GM18909 (cell line): ENCODE data around the gene EPC2.
"Not testable (repeated sequence)": the region's sequence is repeated elsewhere in the genome, so short reads cannot be mapped to it uniquely, and the experiment has no call there.

Experiments
- ATAC-seq: cut with Tn5 transposase; IDR thresholded peaks from one replicate; pipeline ENCODE4 v1.9.1; 2021; ENCODE audit warnings: mild to moderate bottlenecking; ENCODE audit not compliant: unreplicated experiment, poor library complexity

EPC2 gene

DNA sequence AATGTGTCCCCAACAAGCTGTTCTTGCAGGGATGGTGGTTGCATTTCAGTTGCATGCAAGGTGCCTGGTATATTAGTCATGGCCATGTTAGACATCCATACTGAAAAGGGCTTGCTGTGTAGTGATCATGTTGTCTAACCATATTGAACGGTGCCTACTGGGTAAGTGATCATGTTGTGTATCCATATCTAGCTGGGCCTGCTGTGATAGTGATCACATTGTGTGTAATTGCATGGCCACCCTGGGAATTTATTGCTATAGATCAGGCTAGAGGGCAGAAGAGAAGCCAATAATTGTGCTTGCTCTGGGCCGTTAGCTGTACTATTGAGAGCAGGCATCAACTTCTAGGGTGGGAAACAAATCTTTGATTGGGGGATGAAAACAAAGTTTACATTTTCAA, 9.8 kb upstream of the EPC2 start:
- no peak for ATAC-seq

DNA sequence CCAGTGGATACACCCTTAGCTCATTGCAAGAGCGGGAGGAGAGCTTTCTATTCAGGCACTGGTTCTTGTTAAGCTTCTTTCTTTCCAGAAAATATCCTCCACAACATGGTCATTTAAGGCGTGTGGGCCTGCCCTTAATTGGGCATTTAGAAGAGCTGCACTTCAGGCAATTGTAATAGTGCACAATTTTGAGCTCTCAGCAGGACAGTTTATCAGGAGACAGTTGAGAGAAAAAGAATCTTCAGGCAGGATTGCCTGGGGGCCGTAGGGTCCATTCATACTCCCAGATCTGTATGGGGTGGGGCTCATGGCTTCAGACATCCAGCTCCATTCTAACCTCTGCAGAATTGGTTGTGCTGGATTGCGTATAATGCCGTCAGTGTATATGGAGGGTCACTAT, 6.0 kb upstream of the EPC2 start:
- ATAC-seq: no peak

DNA sequence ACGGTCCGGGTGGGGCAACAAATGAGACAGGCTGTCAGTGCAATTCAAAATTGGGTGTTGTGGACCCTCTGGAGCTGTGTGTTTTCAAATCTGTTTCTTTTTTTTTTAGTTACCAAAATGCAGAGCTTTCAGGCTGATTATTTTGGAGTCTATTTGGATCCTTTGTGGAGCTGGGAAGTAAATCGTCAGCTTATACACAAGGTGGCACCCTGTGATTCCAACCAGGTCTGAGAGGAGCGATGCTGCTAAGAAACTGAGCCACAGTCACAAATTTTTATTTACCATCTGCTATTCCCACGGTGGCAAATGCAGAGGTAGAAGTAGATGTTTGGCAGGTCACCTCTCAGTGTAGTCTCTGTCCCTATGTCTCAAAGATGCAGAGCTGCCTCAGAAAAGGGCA, 3.8 kb upstream of the EPC2 start:
- ATAC-seq: no peak

DNA sequence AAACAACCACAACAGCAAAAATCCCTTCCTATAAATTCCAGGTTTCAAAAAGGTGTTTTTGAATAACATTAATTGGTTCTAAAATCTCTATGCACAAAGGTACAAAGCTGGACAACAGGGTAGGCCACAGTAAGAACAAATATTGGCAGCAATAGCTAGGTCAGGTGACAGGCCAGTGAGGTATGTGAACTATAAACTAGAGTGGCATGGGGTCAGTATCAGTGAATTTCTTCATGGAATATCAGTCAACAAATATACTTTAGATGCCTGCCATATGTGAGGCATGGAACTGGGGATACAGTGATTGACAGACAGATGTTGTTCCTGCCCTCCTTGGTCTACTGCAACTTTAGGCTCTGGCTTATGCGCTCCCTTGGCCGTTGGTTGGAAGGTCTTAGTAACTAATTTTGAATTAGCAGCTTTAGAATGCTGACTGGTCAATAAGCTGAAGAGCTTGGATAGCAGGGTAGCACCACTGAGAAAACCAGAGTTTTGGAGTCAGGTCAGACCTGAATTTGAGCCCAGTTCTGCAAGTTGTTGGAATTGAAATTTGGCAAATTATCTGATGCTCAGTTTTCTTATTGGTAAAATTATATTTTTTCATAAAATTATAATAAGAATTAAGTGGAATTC, 2.3 kb upstream of the EPC2 start:
- ATAC-seq: no peak

DNA sequence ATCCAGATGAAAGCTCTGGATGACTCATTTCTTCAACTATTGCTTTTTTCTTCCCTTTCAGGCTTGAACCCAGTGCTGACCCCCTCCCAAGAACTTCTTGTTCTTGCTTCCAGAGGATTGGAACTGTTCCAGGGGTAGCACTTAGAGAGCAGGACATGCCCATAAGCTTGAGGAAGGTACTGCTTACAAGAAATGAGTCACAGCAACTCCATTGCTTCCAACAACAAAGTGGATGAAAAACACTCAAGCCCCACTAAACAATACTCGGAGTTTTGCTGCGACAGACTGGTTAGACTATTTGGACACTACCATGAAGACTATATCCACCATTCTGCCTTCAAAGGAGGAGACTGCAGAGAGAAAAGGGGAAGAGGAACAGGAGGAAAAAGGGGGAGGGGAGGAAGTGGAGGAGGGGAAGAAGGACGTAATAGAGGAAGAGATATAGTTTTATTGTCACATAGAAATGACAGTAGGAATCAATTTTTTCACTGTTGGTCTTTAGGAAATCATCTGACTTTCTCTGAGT, 1.6 kb upstream of the EPC2 start:
- ATAC-seq: no peak

DNA sequence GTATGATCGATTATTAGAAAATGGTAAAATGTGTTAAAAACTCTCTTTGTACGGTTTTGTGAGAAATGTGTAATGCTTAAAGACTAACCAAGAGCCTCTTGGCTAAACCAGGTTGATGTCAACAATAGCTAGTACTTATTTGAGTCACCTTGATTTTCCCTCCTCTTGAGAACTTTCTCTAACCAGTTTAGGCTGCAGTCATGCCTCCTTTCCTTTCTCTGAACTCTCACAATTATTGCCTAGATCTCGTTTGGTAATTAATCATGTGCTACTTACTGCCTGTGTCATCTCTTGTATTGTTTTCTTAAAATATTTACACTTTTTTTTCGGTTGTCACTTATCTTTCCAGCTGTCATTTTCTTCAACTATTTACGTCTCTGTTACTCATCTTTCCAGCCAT, 1.1 kb upstream of the EPC2 start:
- ATAC-seq: peak; percentile 26

DNA sequence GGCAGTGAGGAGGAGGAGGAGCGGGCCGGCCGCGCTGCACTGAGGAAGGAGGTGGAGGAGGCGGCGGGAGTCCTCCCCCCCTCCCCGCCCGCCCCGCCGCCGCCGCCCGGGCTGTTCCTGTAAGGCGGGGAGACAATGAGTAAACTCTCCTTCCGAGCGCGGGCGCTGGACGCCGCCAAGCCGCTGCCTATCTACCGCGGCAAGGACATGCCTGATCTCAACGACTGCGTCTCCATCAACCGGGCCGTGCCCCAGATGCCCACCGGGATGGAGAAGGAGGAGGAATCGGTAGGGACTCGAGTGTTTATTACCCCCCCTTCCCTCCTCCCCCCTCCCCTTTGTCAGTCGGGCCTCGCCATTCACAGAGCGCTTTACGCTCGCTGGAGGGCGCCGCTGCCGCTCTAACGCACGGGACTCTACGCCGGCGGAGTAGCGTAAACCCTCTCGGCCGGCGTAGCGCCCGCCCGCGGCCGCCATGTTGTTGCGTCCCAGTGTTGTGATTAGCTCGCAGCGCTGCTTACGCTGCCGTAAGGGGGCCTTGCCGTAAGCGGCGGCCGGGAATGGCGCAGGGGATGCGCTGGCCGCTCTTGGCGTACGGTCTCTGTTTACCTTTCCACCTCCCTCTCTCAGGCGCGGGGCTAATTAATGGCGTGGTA, 460 bp downstream of the EPC2 start:
- peak; percentile 56 for ATAC-seq

DNA sequence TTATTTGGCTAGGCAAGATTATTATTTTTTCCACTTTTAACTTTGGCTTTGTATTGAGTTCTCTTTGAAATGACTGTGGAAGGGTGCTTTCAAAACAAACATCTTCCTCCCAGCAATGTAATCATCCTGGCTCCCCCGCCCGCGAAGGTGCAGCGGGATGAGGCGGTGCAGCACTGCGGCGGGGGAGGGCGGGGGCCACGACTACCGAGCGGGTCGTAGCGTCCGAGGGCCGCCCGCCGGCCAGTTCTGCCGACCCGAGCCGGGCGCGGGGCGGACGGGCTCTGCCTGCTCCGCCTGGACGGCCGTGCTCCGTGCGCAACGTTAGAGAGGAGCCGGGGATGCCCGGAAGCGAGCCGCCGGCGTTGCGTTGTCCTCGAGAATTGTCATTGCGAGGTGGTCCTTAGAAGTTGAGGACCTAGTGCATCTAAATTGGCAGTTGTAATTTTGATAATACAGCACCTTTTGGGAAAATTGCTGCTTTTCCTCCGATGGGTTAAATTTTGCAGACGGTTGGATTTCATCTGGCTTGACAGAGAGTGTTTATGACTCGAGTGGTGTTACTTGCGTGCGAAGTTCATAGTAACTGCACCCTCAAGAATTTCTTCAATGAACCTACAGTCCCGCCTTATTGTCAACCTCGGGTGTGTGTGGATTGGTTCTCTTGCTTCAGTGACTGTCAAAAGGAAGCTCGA, 1.1 kb downstream of the EPC2 start:
- peak; percentile 47 for ATAC-seq

DNA sequence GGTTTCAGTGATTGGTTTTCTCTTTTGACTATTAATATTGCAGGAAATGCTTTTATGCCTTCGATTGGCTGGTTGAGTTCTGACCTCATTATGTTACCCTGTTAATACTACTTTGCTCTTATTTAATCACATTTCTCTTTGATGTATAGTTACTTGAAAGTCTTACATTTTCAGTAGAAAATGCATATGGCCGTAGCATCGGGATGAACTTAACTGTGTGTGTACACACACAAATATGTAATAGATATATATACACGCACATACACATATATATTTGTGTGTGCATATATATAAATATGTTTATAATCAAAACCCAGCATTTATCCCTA, 1.6 kb downstream of the EPC2 start:
- no peak for ATAC-seq

DNA sequence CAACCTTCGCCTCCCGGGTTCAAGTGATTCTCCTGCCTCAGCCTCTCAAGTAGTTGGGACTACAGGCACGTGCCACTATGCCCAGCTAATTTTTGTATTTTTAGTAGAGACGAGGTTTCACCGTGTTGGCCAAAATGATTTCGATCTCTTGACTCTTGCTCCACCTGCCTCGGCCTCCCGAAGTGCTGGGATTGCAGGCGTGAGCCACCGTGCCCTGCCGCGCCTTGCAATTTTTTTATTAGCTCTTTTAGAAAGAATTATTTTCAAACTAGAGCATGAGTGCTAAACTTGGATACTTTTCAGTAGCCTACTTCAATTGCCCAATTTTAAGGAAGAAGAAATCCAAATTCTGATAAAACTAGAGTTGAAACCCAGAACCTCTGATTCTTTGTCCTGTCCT, 3.2 kb downstream of the EPC2 start:
- not testable (repeated sequence) for ATAC-seq

DNA sequence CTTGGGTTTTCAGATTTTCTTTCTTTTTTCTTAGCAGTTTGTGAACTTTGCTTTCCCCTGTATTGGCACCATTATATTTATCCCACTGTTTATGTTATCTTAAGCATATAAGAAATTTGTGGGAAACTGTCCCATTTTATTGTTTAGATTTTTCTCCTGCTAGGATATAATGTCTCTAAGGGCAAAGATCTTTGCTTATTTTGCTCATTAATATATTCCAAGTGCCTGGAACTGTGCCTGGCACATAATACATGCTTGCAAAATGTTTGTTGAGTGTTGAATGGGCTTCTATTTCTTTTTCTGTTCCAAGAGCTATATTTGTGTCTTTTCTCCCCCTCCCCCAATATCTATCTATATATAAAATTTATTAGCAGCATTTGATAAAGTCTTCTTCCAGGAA, 5.4 kb downstream of the EPC2 start:
- no peak for ATAC-seq

DNA sequence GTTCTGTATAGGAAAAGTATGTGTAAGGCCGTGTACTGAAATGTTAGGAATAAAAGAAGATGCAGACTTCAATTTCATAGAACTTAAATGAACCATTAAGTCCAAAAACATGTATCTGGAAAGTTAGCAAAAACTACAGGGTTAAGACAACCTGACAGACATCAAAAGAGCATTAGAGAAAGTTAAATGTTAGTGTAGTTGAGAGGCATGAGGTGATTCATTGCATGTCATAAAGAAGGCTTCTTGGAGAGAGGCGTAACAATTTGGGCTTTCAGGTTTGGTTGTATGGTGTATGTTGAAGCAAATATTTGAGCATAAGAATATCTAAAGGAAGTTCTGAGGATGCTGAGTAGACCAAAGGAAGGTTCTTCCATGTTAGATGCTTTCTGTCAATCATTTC, 6.3 kb downstream of the EPC2 start:
- no peak for ATAC-seq

DNA sequence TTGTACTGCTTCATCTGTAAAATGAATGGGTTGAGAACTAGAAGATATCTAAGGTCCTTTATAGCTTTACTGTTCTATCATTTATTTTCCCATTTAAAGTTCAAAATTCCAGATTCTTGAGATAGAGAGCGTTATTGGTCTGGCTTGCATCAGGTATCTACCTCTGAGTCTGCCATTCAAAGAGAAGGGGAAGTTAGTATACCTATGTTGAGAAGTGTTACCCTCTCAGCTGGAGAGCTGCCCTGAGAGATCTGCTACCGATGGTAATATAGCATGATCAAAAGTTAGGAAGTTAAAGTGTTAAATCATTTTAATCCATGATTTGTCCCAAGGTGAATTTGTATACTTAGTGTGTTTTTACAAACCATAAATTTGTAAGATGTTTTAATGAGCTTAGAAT, 7.4 kb downstream of the EPC2 start:
- no peak for ATAC-seq

DNA sequence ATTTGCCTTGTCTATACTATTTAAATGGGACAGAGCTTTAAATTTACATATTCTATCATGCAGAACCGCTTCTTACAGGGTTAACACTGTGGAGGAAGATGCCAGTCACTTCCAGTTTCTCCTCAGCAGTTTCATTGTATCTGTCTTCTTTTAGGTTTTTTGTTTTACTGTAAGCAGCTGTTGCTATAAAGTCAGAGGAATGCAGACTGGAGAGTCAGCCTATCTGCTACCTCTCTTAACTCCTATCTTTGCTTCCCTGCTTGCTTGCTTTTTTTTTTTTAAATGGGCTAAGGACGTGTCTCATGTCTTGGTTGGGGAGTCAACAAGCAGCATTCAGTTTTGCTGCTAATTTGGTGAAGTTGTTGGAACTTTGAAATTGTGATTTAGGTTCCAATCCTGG, 8.9 kb downstream of the EPC2 start:
- peak; percentile 90 for ATAC-seq

DNA sequence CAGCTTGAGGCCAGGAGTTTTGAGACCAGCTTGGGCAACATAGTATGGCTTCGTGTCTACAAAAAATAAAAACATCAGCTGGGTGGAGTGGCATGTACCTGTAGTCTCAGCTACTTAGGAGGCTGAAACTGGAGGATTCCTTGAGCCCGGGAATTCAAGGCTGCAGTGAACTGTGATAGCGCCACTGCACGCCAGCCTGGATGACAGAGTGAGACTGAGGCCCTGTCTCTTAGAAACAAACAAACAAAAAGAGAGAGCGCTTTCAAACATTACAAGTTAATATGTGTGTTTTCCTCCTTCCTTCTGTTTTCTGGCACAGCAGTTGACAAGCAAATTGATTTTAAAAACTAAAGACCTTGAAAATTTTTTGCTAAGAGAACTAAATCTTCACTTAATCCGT, 9.9 kb downstream of the EPC2 start:
- no peak for ATAC-seq

DNA sequence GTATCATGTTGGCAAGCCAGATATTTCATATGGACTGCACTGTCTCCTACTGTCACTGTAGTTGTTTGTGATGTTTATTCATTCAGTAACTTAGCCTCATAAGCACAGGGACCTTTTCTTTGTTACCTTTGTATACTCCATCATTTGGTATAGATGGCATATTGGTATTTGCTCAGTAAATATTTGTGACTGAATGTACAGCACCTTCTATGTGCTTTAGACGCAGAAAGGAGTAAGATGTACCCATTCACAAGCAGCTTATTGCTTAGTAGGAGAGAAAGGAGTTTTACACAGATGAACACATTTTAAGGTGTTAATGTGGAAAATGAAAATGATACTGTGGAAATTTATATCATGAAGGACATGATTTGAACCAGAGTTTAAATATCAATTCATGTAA, 12.0 kb downstream of the EPC2 start:
- no peak for ATAC-seq

DNA sequence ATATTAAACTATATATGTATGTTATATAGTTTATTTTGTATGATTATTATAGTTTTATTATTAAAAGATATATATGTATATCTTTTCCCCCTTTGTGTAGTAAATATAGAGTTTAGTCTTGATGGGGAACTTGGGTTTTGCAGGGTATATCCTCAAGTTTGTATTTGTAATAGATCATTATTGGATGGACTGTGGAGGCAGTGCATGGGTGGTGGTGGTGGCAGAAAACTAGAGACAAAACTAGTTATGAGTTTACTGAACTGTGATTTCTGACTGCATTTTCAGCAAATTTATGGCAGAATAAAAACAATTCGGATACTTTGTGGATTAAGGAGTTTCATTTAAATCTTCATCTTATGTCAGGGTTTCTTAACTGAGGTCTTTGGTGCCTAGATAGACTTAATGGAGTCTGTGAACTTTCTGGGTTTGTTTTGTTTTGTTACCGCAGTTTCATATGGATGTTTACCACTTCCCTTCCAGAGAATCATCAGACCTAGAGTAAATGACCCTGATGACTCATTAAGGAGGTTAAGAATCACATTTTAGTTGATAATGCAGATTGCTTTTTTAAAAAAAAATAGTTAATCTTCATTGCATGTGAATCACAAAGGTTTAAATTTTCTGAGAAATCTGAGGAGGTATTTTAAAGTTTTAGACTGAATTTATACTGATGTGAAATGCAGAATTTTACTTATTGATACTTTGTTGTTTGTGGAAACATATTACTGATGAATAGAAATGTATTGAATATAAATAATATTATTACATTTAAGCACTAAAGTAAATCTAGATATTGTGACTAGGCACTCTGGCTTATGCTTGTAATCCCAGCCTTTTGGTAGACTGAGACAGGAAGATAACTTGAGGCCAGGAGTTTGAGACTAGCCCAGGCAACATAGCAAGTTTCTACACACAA, 14.5 kb downstream of the EPC2 start:
- peak; percentile 96 for ATAC-seq

DNA sequence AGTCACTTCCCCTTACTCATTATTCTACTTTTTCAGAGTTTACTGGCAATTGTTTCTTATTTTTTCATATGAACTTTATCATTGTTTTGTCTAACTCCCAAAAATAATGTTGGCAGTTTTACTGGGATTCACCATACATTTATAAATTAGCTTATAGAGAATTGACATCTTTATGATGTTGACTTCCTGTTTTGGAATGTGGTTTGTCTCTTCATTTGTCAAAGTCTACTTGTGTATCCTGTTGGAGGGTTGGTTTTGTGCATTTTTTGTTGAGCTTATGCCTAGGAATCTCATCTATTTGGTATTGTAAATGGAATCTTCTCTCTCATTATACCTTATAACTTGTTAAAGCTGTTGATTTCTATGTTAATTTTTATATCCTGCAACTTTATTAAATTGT, 16.4 kb downstream of the EPC2 start:
- ATAC-seq: no peak

DNA sequence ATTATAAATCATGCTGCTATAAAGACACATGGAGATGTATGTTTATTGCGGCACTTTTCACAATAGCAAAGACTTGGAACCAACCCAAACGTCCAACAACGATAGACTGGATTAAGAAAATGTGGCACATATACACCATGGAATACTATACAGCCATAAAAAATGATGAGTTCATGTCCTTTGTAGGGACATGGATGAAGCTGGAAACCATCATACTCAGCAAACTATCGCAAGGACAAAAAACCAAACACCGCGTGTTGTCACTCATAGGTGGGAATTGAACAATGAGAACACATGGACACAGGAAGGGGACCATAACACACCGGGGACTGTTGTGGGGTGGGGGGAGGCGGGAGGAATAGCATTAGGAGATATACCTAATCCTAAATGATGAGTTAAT, 17.8 kb downstream of the EPC2 start:
- ATAC-seq: not testable (repeated sequence)

DNA sequence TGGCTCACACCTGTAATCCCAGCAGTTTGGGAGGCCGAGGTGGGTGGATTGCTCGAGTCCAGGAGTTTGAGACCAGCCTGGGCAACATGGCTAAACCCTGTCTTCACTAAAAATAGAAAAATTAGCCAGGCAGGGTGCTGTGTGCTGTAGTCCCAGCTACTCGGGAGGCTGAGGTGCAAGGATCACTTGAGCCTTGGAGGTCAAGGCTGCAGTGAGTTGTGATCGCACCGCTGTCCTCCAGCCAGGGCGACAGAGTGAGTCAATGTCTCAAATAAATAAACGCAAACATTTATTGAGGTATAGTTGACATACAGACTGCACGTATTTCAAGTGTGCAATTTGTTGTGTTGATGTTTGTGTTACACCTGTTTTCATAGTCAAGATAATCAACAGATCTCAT, 19.7 kb downstream of the EPC2 start:
- ATAC-seq: no peak

DNA sequence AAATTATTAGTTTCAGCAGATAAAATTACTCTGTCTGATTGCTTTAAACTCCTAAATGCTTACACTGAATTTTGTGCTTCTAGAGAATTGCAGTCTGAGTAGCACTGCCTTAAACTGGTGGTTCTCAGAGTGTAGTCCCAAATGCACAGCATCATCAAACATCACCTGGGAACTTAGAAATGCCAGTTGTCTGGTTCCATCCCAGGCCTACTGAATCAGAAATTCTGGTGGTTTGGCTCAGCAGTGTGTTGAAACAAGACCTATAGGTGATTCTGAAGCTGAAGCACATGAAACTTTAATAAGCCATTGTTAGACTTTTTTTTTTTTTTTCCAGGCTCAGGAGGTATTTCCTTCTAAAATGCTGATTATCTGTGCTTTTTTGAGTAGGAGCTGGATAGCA, 22.0 kb downstream of the EPC2 start:
- no peak for ATAC-seq
